ENCODE results near the gene NRXN3. TPM values are rescaled to one million over a fixed set of nuclear protein-coding genes. Genes with fewer than 3 reads are reported as not detected.

Gene NRXN3
- total RNA-seq, 1 donor from 2014 or later, result 4.1 TPM

DNA sequence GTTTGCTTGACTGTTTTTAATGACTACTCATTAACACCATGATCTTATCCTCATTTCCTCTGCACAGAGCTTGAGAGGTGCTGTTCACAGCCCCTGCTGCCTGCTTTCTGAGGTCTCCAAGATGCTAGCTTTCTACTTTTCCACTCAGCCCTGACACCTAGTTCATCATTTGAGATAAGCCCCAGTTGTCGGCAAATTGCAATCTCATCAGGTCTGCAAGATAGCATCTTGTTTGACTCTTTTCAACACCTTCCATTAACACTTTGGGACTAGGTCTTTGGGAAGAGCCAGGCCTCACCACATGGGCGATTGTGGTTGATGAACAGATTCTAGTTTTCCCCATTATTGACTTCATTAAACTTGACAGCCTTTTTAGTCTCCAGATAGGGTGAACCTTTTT is 1136.4 kb downstream of the NRXN3 start:
- intact Hi-C loops (cut with DNase I), result no loop called here
- no peak for DNase-seq (ENCODE audit: low spot score)

GRCh38 chr14:79318371-79318770 is 1148.2 kb downstream of the NRXN3 start:
- DNase-seq (ENCODE audit: low spot score), result no peak
- intact Hi-C loops (cut with DNase I), result no loop called here

- no peak for DNase-seq (ENCODE audit: low spot score)
- intact Hi-C loops (cut with DNase I), result no loop called here
Measured at GRCh38 chr14:79320561-79320960, 1150.4 kb downstream of the NRXN3 start.

DNA sequence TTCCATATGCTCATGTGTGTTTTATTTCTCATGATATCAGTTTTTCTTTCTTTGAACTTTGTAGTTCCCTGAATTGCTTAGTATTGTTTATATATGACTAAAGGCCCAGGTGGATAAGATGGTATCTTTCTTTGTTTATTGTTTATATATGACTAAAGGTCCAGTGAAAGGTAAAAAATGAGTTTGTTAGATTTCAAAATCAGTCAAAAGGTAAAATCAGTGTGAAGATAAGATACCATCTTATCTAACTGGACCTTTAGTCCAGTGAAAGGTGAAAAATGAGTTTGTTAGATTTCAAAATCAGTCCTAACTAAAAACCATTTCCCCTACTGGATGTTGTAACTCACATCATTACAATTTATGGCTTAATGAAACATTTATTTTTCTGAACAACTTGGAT is 1150.9 kb downstream of the NRXN3 start:
- intact Hi-C loops (cut with DNase I), result no loop called here
- DNase-seq (ENCODE audit: low spot score), result no peak

- intact Hi-C loops (cut with DNase I), result no loop called here
Measured at GRCh38 chr14:79325071-79325470, 1154.9 kb downstream of the NRXN3 start.

GRCh38 chr14:79325557-79325956 is 1155.4 kb downstream of the NRXN3 start:
- no peak for DNase-seq (ENCODE audit: low spot score)

More at GRCh38 chr14:79325071-79325470, 1154.9 kb downstream of the NRXN3 start:
- DNase-seq (ENCODE audit: low spot score), result no peak

GRCh38 chr14:79328863-79329262 is 1158.7 kb downstream of the NRXN3 start:
- DNase-seq (ENCODE audit: low spot score), result no peak
- intact Hi-C loops (cut with DNase I), result no loop called here

More at GRCh38 chr14:79325557-79325956, 1155.4 kb downstream of the NRXN3 start:
- intact Hi-C loops (cut with DNase I), result no loop called here

DNA sequence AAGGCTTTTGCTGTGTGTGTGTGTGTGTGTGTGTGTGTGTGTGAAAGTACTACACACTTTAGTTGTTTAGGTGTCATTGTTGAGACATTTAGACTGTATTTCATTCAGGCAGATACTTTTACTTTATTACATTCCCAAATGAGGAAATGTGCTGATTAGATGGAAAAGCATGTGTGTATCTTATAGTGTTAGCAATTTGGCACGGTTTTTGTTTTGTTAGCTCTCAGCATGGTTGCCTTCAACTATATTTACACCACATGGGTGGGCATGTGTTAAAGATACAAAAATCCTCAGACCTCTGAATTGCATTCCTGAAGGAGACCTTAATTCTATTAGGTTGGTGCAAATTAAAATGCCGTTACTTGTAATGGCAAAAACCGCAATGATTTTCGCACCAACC is 1161.7 kb downstream of the NRXN3 start:
- intact Hi-C loops (cut with DNase I), result no loop called here
- no peak for DNase-seq (ENCODE audit: low spot score)

- intact Hi-C loops (cut with DNase I), result no loop called here
- DNase-seq (ENCODE audit: low spot score), result no peak
Measured at GRCh38 chr14:79332504-79333197, 1162.5 kb downstream of the NRXN3 start.

- intact Hi-C loops (cut with DNase I), result no loop called here
Measured at GRCh38 chr14:79333198-79333546, 1163.0 kb downstream of the NRXN3 start.

GRCh38 chr14:79334272-79334671 is 1164.1 kb downstream of the NRXN3 start:
- DNase-seq (ENCODE audit: low spot score), result no peak
- intact Hi-C loops (cut with DNase I), result no loop called here

More at GRCh38 chr14:79333198-79333546, 1163.0 kb downstream of the NRXN3 start:
- DNase-seq (ENCODE audit: low spot score), result no peak

DNA sequence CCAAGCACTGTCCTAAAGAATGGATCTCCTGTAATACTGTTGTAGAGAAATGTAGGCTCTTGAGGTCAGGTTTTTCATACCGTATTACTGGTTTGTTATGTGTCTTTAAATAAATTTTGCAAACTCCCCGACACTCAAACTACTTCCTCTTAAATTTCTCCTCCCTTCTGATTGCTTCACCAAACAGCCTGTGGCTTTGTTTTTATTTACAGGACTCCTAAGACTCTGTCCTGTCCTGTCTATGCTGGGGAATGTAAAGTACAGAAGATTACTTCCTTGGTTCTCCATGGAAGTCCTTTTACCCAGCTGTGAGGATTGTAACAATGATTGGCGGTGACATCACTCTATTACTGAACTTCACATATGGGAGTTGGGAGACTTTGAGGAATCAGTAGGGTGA is 1167.6 kb downstream of the NRXN3 start:
- intact Hi-C loops (cut with DNase I), result no loop called here
- no peak for DNase-seq (ENCODE audit: low spot score)

GRCh38 chr14:79342942-79343341 is 1172.8 kb downstream of the NRXN3 start:
- intact Hi-C loops (cut with DNase I), result no loop called here
- DNase-seq (ENCODE audit: low spot score), result no peak

DNA sequence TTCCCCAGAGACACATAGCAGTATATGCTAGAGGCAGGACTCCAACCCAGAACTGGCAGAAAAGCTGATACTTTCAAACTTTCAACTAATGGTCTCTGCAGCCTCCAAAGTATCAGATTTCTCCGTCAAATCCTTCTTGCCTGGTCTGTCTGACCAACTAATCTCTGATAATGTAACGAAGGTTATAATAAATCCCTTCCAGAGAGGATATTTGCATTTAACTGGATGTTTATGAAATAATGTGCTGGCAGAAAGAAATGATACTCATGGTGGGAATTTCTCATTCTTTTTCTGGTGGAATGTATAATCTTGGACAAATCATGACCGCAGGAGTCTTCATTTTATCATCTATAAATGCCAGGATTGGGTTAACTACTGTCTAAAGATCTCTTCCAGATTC is 1180.8 kb downstream of the NRXN3 start:
- no peak for DNase-seq (ENCODE audit: low spot score)
- intact Hi-C loops (cut with DNase I), result no loop called here

DNA sequence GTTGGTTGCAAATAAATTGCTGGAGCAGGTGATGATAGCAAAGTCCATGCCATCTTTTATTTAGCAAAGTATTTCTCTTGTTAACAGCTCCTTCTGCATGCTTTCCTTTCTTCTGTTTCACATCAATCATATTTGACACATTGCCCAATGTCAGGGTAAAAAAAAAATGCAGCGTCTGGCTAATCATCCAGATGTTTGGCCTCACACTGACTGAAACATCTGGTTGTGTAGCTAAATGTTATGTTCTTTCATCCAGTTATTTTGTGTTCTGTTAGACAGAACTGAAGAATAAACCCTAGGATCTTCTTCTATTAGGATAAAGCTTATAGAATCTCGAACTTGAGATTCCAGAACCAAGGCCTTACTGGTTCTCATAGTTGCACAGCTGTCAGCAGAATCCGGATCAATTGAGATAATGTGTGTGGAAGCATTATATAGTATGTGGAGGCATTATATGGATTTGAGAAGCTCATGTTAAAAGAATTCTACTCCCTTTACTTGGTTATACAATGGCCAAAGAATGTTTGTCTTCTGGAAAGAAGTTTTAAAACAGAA is 1182.0 kb downstream of the NRXN3 start:
- intact Hi-C loops (cut with DNase I), result no loop called here
- DNase-seq (ENCODE audit: low spot score), result no peak

DNA sequence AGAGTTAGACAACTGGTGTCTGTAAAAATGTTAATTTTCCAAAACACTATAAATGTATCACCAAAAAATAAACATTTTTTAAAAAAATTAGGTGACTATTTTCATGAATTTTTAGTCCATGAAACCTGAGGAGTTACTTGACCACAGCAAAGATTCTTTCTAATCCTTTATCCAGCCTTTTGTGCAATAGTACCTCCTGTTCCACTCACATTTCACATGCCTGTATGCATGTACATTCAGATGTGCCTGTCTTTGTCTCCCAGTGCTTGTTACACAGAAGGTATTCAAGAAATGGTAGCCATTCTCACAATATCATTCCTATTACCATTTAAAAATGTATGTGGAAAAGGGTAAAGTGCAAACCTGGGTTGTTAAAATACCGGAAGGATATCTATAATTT is 1184.2 kb downstream of the NRXN3 start:
- no peak for DNase-seq (ENCODE audit: low spot score)
- intact Hi-C loops (cut with DNase I), result no loop called here

GRCh38 chr14:79356040-79356439 is 1185.9 kb downstream of the NRXN3 start:
- intact Hi-C loops (cut with DNase I), result no loop called here
- DNase-seq (ENCODE audit: low spot score), result no peak

- no peak for DNase-seq (ENCODE audit: low spot score)
- intact Hi-C loops (cut with DNase I), result no loop called here
Measured at GRCh38 chr14:79357307-79357706, 1187.1 kb downstream of the NRXN3 start.

DNA sequence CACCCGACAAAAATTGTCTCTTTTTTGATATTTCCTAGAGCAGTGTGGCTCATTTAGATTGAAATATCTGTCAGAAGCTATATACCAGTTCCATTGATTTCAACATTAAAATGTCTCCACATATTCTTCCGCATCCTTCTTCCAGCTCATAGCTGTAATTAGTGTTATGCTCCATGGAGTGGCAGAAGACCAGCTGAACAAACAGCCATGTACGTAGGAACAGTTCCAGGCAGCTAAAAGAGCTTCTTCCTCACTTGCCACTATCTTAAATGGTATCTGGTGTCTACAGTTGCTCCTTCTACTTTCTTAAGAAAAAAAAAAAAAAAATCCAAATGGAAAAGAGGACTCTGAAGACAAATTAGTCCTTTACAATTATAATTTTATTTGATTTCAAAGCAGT is 1193.1 kb downstream of the NRXN3 start:
- intact Hi-C loops (cut with DNase I), result no loop called here

GRCh38 chr14:79369359-79370332 is 1199.5 kb downstream of the NRXN3 start:
- intact Hi-C loops (cut with DNase I), result no loop called here
- DNase-seq (ENCODE audit: low spot score), result no peak

More for the DNA sequence above, 1193.1 kb downstream of the NRXN3 start:
- no peak for DNase-seq (ENCODE audit: low spot score)
